Neural progenitor cell (in vitro differentiated cells): ENCODE measurements around the gene NEDD9. TPM values are rescaled to one million over a fixed set of nuclear protein-coding genes. Genes with fewer than 3 reads are reported as not detected.

Experiments
- DNase-seq: peaks from one replicate; pipeline ENCODE4 v3.0.0-alpha.2; 2016; ENCODE audit warnings: low spot score
- H2AFZ ChIP-seq: fragments of 200-600 bp; sonication (generic); replicated peaks from 2 replicates; pipeline ENCODE4 v1.6.1; 2016; ENCODE audit warnings: antibody characterized with exemption
- H3F3A ChIP-seq: fragments of 200-600 bp; sonication (generic); 2 replicates; pipeline ENCODE4 v1.6.1; 2016; ENCODE audit warnings: antibody characterized with exemption, low read depth
- H3K27ac ChIP-seq: fragments of 200-600 bp; sonication (generic); 2 replicates; pipeline ENCODE4 v1.5.1; 2016; ENCODE audit warnings: mild to moderate bottlenecking
- H3K27me3 ChIP-seq: fragments of 200-600 bp; sonication (generic); 2 replicates; pipeline ENCODE4 v1.6.1; 2016; ENCODE audit warnings: mild to moderate bottlenecking, moderate library complexity
- H3K36me3 ChIP-seq: fragments of 200-600 bp; sonication (generic); 2 replicates; pipeline ENCODE4 v1.5.1; 2016
- H3K4me1 ChIP-seq: fragments of 200-600 bp; sonication (generic); 2 replicates; pipeline ENCODE4 v1.6.1; 2016; ENCODE audit warnings: mixed run types
- H3K4me2 ChIP-seq: fragments of 200-600 bp; sonication (generic); 2 replicates; pipeline ENCODE4 v1.6.1; 2016
- H3K4me3 ChIP-seq: fragments of 200-600 bp; sonication (generic); 2 replicates; pipeline ENCODE4 v1.5.1; 2016
- H3K79me2 ChIP-seq: fragments of 200-600 bp; sonication (generic); 2 replicates; pipeline ENCODE4 v1.6.1; 2016; ENCODE audit warnings: low read depth
- H3K9ac ChIP-seq: fragments of 200-600 bp; sonication (generic); 2 replicates; pipeline ENCODE4 v1.6.1; 2016
- H3K9me3 ChIP-seq: fragments of 200-600 bp; sonication (generic); 2 replicates; pipeline ENCODE4 v1.5.1; 2016; ENCODE audit warnings: low read depth
- H4K20me1 ChIP-seq: fragments of 200-600 bp; sonication (generic); 2 replicates; pipeline ENCODE4 v1.6.1; 2016; ENCODE audit warnings: low read depth
- H3K27ac Mint-ChIP-seq: 3 replicates; pipeline ENCODE4 v1.8.0; 2021; ENCODE audit warnings: mixed read lengths
- H3K27me3 Mint-ChIP-seq: 2 replicates; pipeline ENCODE4 v1.8.0; 2022; ENCODE audit warnings: low read depth, mild to moderate bottlenecking, inconsistent platforms, moderate library complexity, mixed read lengths; ENCODE audit not compliant: insufficient read depth
- H3K36me3 Mint-ChIP-seq: 3 replicates; pipeline ENCODE4 v1.8.0; 2021; ENCODE audit warnings: mixed read lengths
- H3K4me1 Mint-ChIP-seq: 3 replicates; pipeline ENCODE4 v1.8.0; 2021; ENCODE audit warnings: mixed read lengths
- H3K4me3 Mint-ChIP-seq: 3 replicates; pipeline ENCODE4 v1.8.0; 2021; ENCODE audit warnings: mild to moderate bottlenecking, moderate library complexity, mixed read lengths
- H3K9me3 Mint-ChIP-seq: 3 replicates; pipeline ENCODE4 v1.8.0; 2020; ENCODE audit warnings: mixed read lengths
- EZH2 ChIP-seq: fragments of 200-600 bp; sonication (generic); IDR thresholded peaks from 2 replicates; pipeline ENCODE4 v1.6.1; 2017; ENCODE audit warnings: antibody characterized with exemption, mild to moderate bottlenecking, moderate library complexity
- EZH2phosphoT487 ChIP-seq: fragments of 200-600 bp; sonication (generic); IDR thresholded peaks from 2 replicates; pipeline ENCODE4 v1.6.1; 2017; ENCODE audit warnings: antibody characterized with exemption
- total RNA-seq: library from RNA; depleted of rRNA; stranded (reverse); fragments of >200 nt; gene quantifications from 2 replicates; pipeline ENCODE4 v1.2.3, GENCODE V29; 2015; ENCODE audit warnings: low replicate concordance
- TF ChIP-seq, protein P1 (sequence below): fragments of 200-600 bp; sonication (generic); IDR thresholded peaks from 2 replicates; pipeline ENCODE4 v1.5.1; 2017; ENCODE audit warnings: antibody characterized with exemption, mild to moderate bottlenecking

NEDD9 gene
- total RNA-seq, 1 donor from 2014 or later = 4.9 TPM

DNA sequence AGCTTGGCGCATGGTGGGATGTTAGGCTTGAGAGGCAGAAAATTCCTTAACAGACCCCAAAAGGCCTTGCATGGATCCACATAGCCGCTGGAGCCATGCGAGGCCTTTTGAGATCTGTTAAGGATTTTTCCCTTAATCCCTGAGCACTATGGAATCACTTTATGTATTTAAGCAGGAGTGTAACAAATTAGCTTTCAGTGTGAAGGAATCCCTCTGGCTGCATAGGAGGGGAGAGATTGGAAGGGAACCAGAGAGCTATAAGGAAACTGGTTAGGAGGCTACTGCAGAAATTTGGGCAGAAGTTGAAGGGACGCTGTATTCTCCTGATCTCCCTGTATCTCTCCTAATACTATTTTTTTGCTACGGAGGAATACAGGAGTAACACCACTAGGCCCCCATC is 23.1 kb upstream of the NEDD9 start:
- H3K4me1 Mint-ChIP-seq = peaks cover 39% of the 10 kb centered on the region

DNA sequence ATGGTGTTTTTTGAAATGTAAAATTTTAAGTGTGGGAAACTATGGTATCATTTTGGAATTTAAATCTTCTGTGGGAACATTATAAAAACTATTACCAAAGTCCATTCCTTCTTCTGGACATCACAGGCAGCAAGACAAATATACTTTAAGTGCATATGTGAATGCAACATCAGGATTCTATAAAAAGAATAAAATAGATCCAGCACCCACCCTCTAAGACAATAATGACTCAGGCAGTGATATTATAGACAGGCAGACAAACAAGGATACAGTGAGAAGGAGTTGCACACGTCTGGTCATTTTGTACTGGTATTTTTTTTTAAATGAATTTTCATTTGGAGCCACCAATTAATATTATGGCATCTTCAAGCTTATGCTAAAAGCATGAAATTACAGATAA is 21.1 kb upstream of the NEDD9 start:
- Mint-ChIP-seq H3K27me3 (peaks cover 11% of the 10 kb centered on the region), H3K4me1 (peaks cover 42% of the 10 kb centered on the region), H3K4me3 (no peak overlapping the region), H3K36me3 (peaks cover 2% of the 10 kb centered on the region), H3K9me3 (no peaks in the 10 kb centered on the region), H3K27ac (no peak overlapping the region)
- H3K79me2 ChIP-seq = no peaks in the 10 kb centered on the region
- H3F3A ChIP-seq = no peaks in the 10 kb centered on the region
- H3K9ac ChIP-seq = no peak overlapping the region
- no peak overlapping the region for H3K4me3 ChIP-seq
- TF ChIP-seq EZH2phosphoT487 (no peak), EZH2 (no peak)
- TF ChIP-seq, protein P1, sequence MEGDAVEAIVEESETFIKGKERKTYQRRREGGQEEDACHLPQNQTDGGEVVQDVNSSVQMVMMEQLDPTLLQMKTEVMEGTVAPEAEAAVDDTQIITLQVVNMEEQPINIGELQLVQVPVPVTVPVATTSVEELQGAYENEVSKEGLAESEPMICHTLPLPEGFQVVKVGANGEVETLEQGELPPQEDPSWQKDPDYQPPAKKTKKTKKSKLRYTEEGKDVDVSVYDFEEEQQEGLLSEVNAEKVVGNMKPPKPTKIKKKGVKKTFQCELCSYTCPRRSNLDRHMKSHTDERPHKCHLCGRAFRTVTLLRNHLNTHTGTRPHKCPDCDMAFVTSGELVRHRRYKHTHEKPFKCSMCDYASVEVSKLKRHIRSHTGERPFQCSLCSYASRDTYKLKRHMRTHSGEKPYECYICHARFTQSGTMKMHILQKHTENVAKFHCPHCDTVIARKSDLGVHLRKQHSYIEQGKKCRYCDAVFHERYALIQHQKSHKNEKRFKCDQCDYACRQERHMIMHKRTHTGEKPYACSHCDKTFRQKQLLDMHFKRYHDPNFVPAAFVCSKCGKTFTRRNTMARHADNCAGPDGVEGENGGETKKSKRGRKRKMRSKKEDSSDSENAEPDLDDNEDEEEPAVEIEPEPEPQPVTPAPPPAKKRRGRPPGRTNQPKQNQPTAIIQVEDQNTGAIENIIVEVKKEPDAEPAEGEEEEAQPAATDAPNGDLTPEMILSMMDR = no peak
- peaks cover 6% of the 10 kb centered on the region for H3K4me1 ChIP-seq
- no peak overlapping the region for H3K27ac ChIP-seq
- H3K9me3 ChIP-seq = no peaks in the 10 kb centered on the region
- no peaks in the 10 kb centered on the region for H3K27me3 ChIP-seq
- H3K4me2 ChIP-seq = no peak overlapping the region
- H3K36me3 ChIP-seq = no peaks in the 10 kb centered on the region
- no peak overlapping the region for H2AFZ ChIP-seq
- no peaks in the 10 kb centered on the region for H4K20me1 ChIP-seq
- DNase-seq = no peak

More for the DNA sequence above, 23.1 kb upstream of the NEDD9 start:
- no peak overlapping the region for H3K4me3 ChIP-seq
- Mint-ChIP-seq H3K36me3 (peaks cover 2% of the 10 kb centered on the region), H3K27ac (peak overlapping the region; percentile 16), H3K27me3 (peaks cover 8% of the 10 kb centered on the region), H3K9me3 (no peaks in the 10 kb centered on the region), H3K4me3 (no peak overlapping the region)
- H3K79me2 ChIP-seq = no peaks in the 10 kb centered on the region
- no peak overlapping the region for H3K4me2 ChIP-seq
- no peak overlapping the region for H2AFZ ChIP-seq
- no peaks in the 10 kb centered on the region for H4K20me1 ChIP-seq
- H3K27me3 ChIP-seq = no peaks in the 10 kb centered on the region
- H3K4me1 ChIP-seq = peaks cover 9% of the 10 kb centered on the region
- H3K36me3 ChIP-seq = no peaks in the 10 kb centered on the region
- no peaks in the 10 kb centered on the region for H3K9me3 ChIP-seq
- H3K9ac ChIP-seq = no peak overlapping the region
- TF ChIP-seq EZH2phosphoT487 (no peak), EZH2 (no peak)
- TF ChIP-seq, protein P1 = no peak
- no peak for DNase-seq
- no peaks in the 10 kb centered on the region for H3F3A ChIP-seq
- H3K27ac ChIP-seq = no peak overlapping the region

DNA sequence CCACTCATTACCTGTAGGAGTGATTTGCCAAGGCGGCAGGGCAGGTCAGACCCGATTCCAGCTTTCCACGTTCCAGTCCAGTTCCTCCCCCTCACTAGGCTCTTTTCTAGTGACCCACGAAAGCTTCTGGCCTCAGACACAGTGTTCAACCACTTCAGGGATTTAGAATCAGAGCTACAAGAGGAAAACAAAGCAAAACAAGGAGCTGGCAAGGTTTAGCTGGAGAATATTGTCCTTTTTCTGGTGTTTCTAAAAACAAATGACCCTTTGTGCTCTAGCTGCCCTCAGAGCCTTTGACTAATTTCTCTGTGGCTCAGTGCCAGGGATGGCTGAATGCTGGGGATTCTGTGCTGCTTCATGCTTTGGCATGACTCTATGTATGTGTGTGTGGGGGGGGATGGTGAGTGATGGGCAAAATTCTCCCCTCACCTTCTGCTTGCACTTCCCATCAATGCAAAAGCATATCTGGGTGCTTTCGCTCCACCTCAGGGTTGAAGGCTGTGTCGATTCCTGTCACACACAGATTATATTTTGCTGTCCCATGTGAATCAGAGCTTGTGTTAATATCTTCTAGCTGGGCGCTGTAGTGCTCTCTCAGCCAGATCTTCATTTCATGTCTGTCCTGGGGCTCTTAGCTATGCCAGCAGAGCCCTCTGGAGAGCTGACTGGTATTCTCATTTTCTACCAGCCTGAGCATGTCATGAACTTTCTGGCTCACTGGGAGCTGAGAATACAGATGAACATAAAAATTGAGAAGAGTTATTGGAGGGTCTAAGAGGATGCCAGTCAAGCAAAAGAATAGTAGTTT is 19.3 kb upstream of the NEDD9 start:
- H3K4me2 ChIP-seq = no peak overlapping the region
- no peak overlapping the region for H3K4me3 ChIP-seq
- H3K27me3 ChIP-seq = no peaks in the 10 kb centered on the region
- Mint-ChIP-seq H3K9me3 (no peaks in the 10 kb centered on the region), H3K36me3 (peaks cover 4% of the 10 kb centered on the region), H3K27me3 (peaks cover 11% of the 10 kb centered on the region), H3K27ac (peak overlapping the region; percentile 78), H3K4me1 (peaks cover 46% of the 10 kb centered on the region), H3K4me3 (no peak overlapping the region)
- H4K20me1 ChIP-seq = no peaks in the 10 kb centered on the region
- TF ChIP-seq EZH2 (no peak), EZH2phosphoT487 (no peak)
- TF ChIP-seq, protein P1 = no peak
- no peak for DNase-seq
- no peaks in the 10 kb centered on the region for H3K9me3 ChIP-seq
- no peak overlapping the region for H3K27ac ChIP-seq
- no peak overlapping the region for H2AFZ ChIP-seq
- H3K36me3 ChIP-seq = no peaks in the 10 kb centered on the region
- H3K9ac ChIP-seq = no peak overlapping the region
- H3K4me1 ChIP-seq = peaks cover 6% of the 10 kb centered on the region
- H3K79me2 ChIP-seq = no peaks in the 10 kb centered on the region
- no peaks in the 10 kb centered on the region for H3F3A ChIP-seq
